K562 (cell line): Measurements from ENCODE around the gene PODXL2. TPM values are rescaled to one million over a fixed set of nuclear protein-coding genes. Genes with fewer than 3 reads are reported as not detected.

Experiments
- ATAC-seq: fragments of 200-7000 bp; cut with Tn5 transposase; 3 replicates; pipeline ENCODE4 v1.9.1; 2020; ENCODE audit warnings: moderate library complexity
- BruUV-seq: library from RNA; stranded (reverse); fragments of 400-500 nt; replicated peaks from 2 replicates; lab custom pipeline; 2021; lab: Mats Ljungman, UMichigan
- CTCF ChIA-PET: fragments of 300-600 bp; formaldehyde crosslinking; extraction: SDS; loops from one replicate; lab custom pipeline; 2021; ENCODE audit warnings: low intra/inter-chr PET ratio; lab: Yijun Ruan, JAX
- POLR2A ChIA-PET: fragments of 300-600, 350-650 bp; sonication (Branson Sonifier 250); formaldehyde crosslinking; extraction: SDS; loops from one replicate; lab custom pipeline; 2021; ENCODE audit warnings: antibody characterized with exemption, inconsistent platforms; lab: Yijun Ruan, JAX
- DNase-seq, 4 experiments: peaks; one replicate each; pipeline versions ENCODE4 v3.0.0 to v3.0.0-alpha.2; 2011 to 2018; ENCODE audit warnings: low spot score in 3 of 4, mixed read lengths in 3 of 4; ENCODE audit errors: extremely low read depth in 1 of 4
- FAIRE-seq: peaks from 2 replicates; lab custom pipeline; 2011; peaks lifted over from hg19 to GRCh38; lab: Jason Lieb, UNC
- H2AFZ ChIP-seq: 2 replicates; pipeline ENCODE4 v1.6.0; 2011; ENCODE audit warnings: low read depth, low read length, control low read depth, inconsistent platforms
- H3K27ac ChIP-seq: fragments of 200-600 bp; 3 replicates; pipeline ENCODE4 v1.8.0; 2011; ENCODE audit warnings: low read depth, mild to moderate bottlenecking, control low read depth, inconsistent platforms, low read length, moderate library complexity, mixed read lengths; ENCODE audit errors: extremely low read depth
- H3K27me3 ChIP-seq, 2 experiments: fragments of 300-600 bp in 1 of 2; 2 replicates in 1 of 2; 3 replicates in 1 of 2; pipeline versions ENCODE4 v1.6.0 to v1.8.0; 2011; ENCODE audit warnings: inconsistent platforms in 2 of 2, low read length in 2 of 2, mild to moderate bottlenecking in 1 of 2, mixed read lengths in 1 of 2, moderate library complexity in 1 of 2; ENCODE audit not compliant: control insufficient read depth in 2 of 2, insufficient read depth in 2 of 2
- H3K36me3 ChIP-seq: fragments of 300-600 bp; 3 replicates; pipeline ENCODE4 v1.8.0; 2011; ENCODE audit warnings: mild to moderate bottlenecking, low read length, inconsistent platforms; ENCODE audit not compliant: control insufficient read depth, insufficient read depth
- H3K4me1 ChIP-seq, 2 experiments: fragments of 200-600 bp in 1 of 2; replicated peaks in 1 of 2; 2 replicates in 1 of 2; 3 replicates in 1 of 2; pipeline versions ENCODE4 v1.5.1 to v1.8.0; 2011; ENCODE audit warnings: inconsistent platforms in 2 of 2, low read length in 2 of 2, mild to moderate bottlenecking in 1 of 2, mixed read lengths in 1 of 2, moderate library complexity in 1 of 2; ENCODE audit not compliant: control insufficient read depth in 2 of 2, insufficient read depth in 2 of 2
- H3K4me2 ChIP-seq: 2 replicates; pipeline ENCODE4 v1.6.1; 2011; ENCODE audit warnings: low read length, control low read depth, inconsistent platforms, mixed read lengths; ENCODE audit not compliant: insufficient read depth
- H3K4me3 ChIP-seq: fragments of 200-600 bp; sonication (generic), shearing (Covaris generic); 2 replicates; pipeline ENCODE4 v1.5.1; 2016; ENCODE audit warnings: control low read depth, inconsistent platforms
- H3K79me2 ChIP-seq: fragments of 200-600 bp; 3 replicates; pipeline ENCODE4 v1.8.0; 2011; ENCODE audit warnings: low read length, inconsistent platforms; ENCODE audit not compliant: control insufficient read depth, insufficient read depth
- H3K9ac ChIP-seq, 2 experiments: 2 replicates each; pipeline versions ENCODE4 v1.6.0 to v1.6.1; 2011; ENCODE audit warnings: low read depth in 2 of 2, low read length in 2 of 2, control low read depth in 1 of 2, inconsistent platforms in 1 of 2, mild to moderate bottlenecking in 1 of 2, mixed read lengths in 1 of 2; ENCODE audit not compliant: insufficient read depth in 1 of 2
- H3K9me1 ChIP-seq: one replicate; pipeline ENCODE4 v1.6.0; 2011; ENCODE audit warnings: inconsistent platforms, mild to moderate bottlenecking, low read length, moderate library complexity; ENCODE audit not compliant: control insufficient read depth, insufficient read depth
- H3K9me3 ChIP-seq: replicated peaks from 2 replicates; pipeline ENCODE4 v1.5.1; 2011; ENCODE audit warnings: low read depth, low read length, inconsistent platforms; ENCODE audit not compliant: control insufficient read depth, insufficient read depth
- H4K20me1 ChIP-seq: replicated peaks from 2 replicates; pipeline ENCODE4 v1.6.1; 2011; ENCODE audit warnings: low read length, inconsistent platforms, mixed read lengths; ENCODE audit not compliant: control insufficient read depth, insufficient read depth
- EGR1 ChIP-seq: fragments of 450-650 bp; conservative IDR thresholded peaks from 2 replicates; pipeline ENCODE4 v1.6.1; 2017; ENCODE audit warnings: mild to moderate bottlenecking
- FIP1L1 ChIP-seq: fragments of 200-400 bp; formaldehyde crosslinking; IDR thresholded peaks from 2 replicates; pipeline ENCODE4 v1.6.1; 2018; ENCODE audit warnings: mild to moderate bottlenecking, low read depth, low read length; ENCODE audit not compliant: poor library complexity, severe bottlenecking
- FOXK2 ChIP-seq, 2 experiments: fragments of 450-650 bp; IDR thresholded peaks in 1 of 2; conservative IDR thresholded peaks in 1 of 2; 2 replicates each; pipeline ENCODE4 v1.6.1; 2016; ENCODE audit warnings: low read depth in 2 of 2, mild to moderate bottlenecking in 1 of 2
- JUND ChIP-seq, 2 experiments: IDR thresholded peaks; 2 replicates in 1 of 2; 3 replicates in 1 of 2; pipeline ENCODE4 v1.6.1; 2011; ENCODE audit warnings: borderline replicate concordance in 2 of 2, low read depth in 2 of 2, low read length in 2 of 2, improper control_type of control experiment in 1 of 2, missing biosample characterization in 1 of 2, missing genetic modification characterization in 1 of 2, missing genetic modification reagents in 1 of 2
- L3MBTL2 ChIP-seq: fragments of 450-650 bp; IDR thresholded peaks from 2 replicates; pipeline ENCODE4 v1.6.1; 2016; ENCODE audit warnings: mild to moderate bottlenecking, moderate library complexity
- MLX ChIP-seq, 2 experiments: fragments of 450-650 bp in 1 of 2; sonication (generic) in 1 of 2; formaldehyde crosslinking; conservative IDR thresholded peaks; 2 replicates each; pipeline versions ENCODE4 v1.4.0 to v1.8.1; 2020 to 2022; ENCODE audit warnings: mild to moderate bottlenecking in 1 of 2, missing genetic modification reagents in 1 of 2
- MYC ChIP-seq, 2 experiments: fragments of 250-450 bp in 1 of 2; sonication (Bioruptor Pico) in 1 of 2; IDR thresholded peaks; 2 replicates each; pipeline versions ENCODE4 v1.5.1 to v1.6.1; 2012 to 2021; ENCODE audit warnings: low read depth in 2 of 2, borderline replicate concordance in 1 of 2, improper control_type of control experiment in 1 of 2, low read length in 1 of 2, mild to moderate bottlenecking in 1 of 2, moderate library complexity in 1 of 2
- PML ChIP-seq: IDR thresholded peaks from 2 replicates; pipeline ENCODE4 v1.6.1; 2012; ENCODE audit warnings: low read length, inconsistent platforms
- POLR2H ChIP-seq: IDR thresholded peaks from 2 replicates; pipeline ENCODE4 v1.6.1; 2016; ENCODE audit warnings: missing genetic modification characterization, low read depth, mild to moderate bottlenecking, control low read depth, missing compliant biosample characterization, moderate library complexity
- SP1 ChIP-seq: sonication (generic); formaldehyde crosslinking; IDR thresholded peaks from 2 replicates; pipeline ENCODE4 v1.8.1; 2022; ENCODE audit warnings: mild to moderate bottlenecking, missing genetic modification reagents
- ZZZ3 ChIP-seq: fragments of 450-650 bp; IDR thresholded peaks from 2 replicates; pipeline ENCODE4 v1.6.1; 2016; ENCODE audit warnings: antibody characterized with exemption, mild to moderate bottlenecking, moderate library complexity
- WGBS: fragments of 100-300 bp; shearing (Covaris generic); methylation state at CpG from one replicate; pipeline ENCODE4 v1.1.6; 2016; ENCODE audit warnings: low coverage, mixed read lengths; ENCODE audit not compliant: insufficient coverage; ENCODE audit errors: missing lambda C conversion rate; 5-methylcytosine and 5-hydroxymethylcytosine counted together
- in situ Hi-C: fragments of 300-500 bp; cut with MboI; formaldehyde crosslinking; loops from 4 replicates; pipeline ENCODE4 v1.15.0; 2018; ENCODE audit warnings: inconsistent platforms, mixed read lengths
- intact Hi-C: fragments of 100-400 bp; cut with micrococcal nuclease; formaldehyde crosslinking; loops from 2 replicates; pipeline ENCODE4 v1.14.2; 2022
- polyA plus RNA-seq, 8 experiments: library from polyadenylated mRNA; depleted of rRNA in 4 of 8; stranded (reverse) in 5 of 8; unstranded in 3 of 8; fragments of >200 nt; fragmentation: Nextera tagmentation in 2 of 8; fragmentation: Illumina TruSeq in 1 of 8; extraction: Ambion mirVana in 2 of 8; extraction: Trizol in 1 of 8; gene quantifications; 2 replicates each; pipeline versions ENCODE4 v1.2.1 to v1.2.3, GENCODE V29; 2011 to 2014; ENCODE audit warnings: inconsistent platforms in 1 of 8, missing spikeins in 1 of 8
- total RNA-seq, 7 experiments: library from RNA; depleted of rRNA in 6 of 7; stranded (reverse); fragments of >200 nt in 6 of 7; fragmentation: Illumina TruSeq in 2 of 7; extraction: Trizol in 2 of 7; gene quantifications; 2 replicates each; pipeline versions ENCODE4 v1.2.1 to v1.2.3, GENCODE V29; 2011 to 2021; ENCODE audit warnings: low replicate concordance in 1 of 7
- TF ChIP-seq, protein P1 (sequence below): sonication (generic); formaldehyde crosslinking; IDR thresholded peaks from 2 replicates; pipeline ENCODE4 v1.8.0; 2023; ENCODE audit warnings: mild to moderate bottlenecking, missing genetic modification reagents

The PODXL2 gene
- total and polyA plus RNA-seq, 9 of the 15 experiments (the other 6 are each of a cell fraction or from before 2014, with no cell fraction given), result 0.03 to 52.5 (median 21.9) TPM

DNA sequence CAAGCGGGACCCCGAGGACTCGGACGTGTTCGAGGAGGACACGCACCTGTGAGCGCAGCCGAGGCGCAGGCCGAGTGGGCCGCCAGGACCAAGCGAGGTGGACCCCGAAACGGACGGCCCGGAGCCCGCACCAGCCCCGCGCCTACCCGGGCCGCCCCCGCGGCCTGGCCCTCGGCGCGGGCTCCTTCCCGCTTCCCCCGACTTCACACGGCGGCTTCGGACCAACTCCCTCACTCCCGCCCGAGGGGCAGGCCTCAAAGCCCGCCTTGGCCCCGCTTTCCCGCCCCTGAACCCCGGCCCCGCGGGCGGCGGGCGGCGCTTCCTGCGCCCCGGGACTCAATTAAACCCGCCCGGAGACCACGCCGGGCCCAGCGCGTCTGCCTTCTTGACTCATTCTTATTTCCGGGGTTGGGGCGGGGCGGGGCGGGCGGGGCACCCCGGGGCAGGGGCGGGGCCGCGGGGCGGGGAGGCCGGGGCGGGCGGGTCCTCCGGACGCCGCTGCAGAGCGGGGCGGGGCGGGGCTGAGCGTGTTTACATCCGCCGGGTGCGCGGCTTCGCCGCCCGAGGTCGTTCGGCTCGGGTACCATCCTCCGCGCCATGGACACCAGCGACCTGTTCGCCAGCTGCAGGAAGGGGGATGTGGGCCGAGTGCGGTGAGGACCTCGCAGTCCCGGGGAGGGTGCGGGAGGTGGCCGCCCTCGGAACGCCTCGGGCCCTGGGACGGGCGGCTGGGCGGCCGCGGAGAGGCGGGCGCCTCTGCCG lies 43.6 kb downstream of the PODXL2 start, which contains the start of gene ABTB1:
TSS of gene ABTB1 (plus strand) at position 524 of the 762 bp plus-strand sequence. CDS start at position 598, 74 bp downstream.
- DNase-seq (peak; percentile 79 to 91 (median 90)), ATAC-seq (peak; percentile 91), FAIRE-seq (no peak)
- intact Hi-C loops (no loop called here), in situ Hi-C loops (no loop called here)
- Histone ChIP-seq H3K9me1 (no peaks in the 10 kb centered on the region), H3K27ac (peak within 1 kb of the TSS; percentile 83), H3K36me3 (peaks cover 2% of the 10 kb centered on the region; the same call in 1 of the 3 replicates), H3K27me3 (no peaks in the 10 kb centered on the region), H3K4me3 (peak within 1 kb of the TSS; percentile 69), H3K9me3 (no peaks in the 10 kb centered on the region), H2AFZ (peak within 1 kb of the TSS; percentile 68; the same call in 1 of the 2 replicates), H3K79me2 (no peaks in the 10 kb centered on the region), H3K9ac (peak within 1 kb of the TSS; percentile 82 to 97), H3K4me1 (peaks cover 0 to 39% of the 10 kb centered on the region in 2 experiments; a peak in 2 of 5 replicates), H4K20me1 (0 out of 2 replicates have a peak, but pooled peaks cover 4% of the 10 kb centered on the region), H3K4me2 (peak within 1 kb of the TSS; percentile 73)
- POLR2A ChIA-PET, result interaction anchor here (0.6 to 1.0 kb wide), 2 partner anchors 11 to 144 kb away, joined by 3 read pairs; no protein-coding TSS in a partner anchor
- CTCF ChIA-PET, result no interaction called here
- WGBS, result 0% methylated on average over 2 of the region's 102 CpGs
- BruUV-seq, result TSS peak; percentile 95
- peak; percentile 38; the same call in 1 of the 2 replicates for TF ChIP-seq L3MBTL2
- TF ChIP-seq MLX (CRISPR knock-in tag; conservative IDR thresholded peaks at IDR 0.05), result no peak
- 0 out of 2 replicates have a peak, but pooled peaks have one; percentile 6 for TF ChIP-seq JUND (IDR thresholded peaks at IDR 0.05; ENCODE audit: borderline replicate concordance, low read depth, low read length)
- no peak for TF ChIP-seq JUND (tag; IDR thresholded peaks at IDR 0.05; ENCODE audit: borderline replicate concordance, low read depth, low read length)
- TF ChIP-seq SP1 (CRISPR knock-in tag), result peak; percentile 27; the same call in 1 of the 2 replicates
- peak; percentile 81 for TF ChIP-seq POLR2H
- no peak for TF ChIP-seq ZZZ3
- peak; percentile 22 for TF ChIP-seq FIP1L1
- TF ChIP-seq, protein P1, sequence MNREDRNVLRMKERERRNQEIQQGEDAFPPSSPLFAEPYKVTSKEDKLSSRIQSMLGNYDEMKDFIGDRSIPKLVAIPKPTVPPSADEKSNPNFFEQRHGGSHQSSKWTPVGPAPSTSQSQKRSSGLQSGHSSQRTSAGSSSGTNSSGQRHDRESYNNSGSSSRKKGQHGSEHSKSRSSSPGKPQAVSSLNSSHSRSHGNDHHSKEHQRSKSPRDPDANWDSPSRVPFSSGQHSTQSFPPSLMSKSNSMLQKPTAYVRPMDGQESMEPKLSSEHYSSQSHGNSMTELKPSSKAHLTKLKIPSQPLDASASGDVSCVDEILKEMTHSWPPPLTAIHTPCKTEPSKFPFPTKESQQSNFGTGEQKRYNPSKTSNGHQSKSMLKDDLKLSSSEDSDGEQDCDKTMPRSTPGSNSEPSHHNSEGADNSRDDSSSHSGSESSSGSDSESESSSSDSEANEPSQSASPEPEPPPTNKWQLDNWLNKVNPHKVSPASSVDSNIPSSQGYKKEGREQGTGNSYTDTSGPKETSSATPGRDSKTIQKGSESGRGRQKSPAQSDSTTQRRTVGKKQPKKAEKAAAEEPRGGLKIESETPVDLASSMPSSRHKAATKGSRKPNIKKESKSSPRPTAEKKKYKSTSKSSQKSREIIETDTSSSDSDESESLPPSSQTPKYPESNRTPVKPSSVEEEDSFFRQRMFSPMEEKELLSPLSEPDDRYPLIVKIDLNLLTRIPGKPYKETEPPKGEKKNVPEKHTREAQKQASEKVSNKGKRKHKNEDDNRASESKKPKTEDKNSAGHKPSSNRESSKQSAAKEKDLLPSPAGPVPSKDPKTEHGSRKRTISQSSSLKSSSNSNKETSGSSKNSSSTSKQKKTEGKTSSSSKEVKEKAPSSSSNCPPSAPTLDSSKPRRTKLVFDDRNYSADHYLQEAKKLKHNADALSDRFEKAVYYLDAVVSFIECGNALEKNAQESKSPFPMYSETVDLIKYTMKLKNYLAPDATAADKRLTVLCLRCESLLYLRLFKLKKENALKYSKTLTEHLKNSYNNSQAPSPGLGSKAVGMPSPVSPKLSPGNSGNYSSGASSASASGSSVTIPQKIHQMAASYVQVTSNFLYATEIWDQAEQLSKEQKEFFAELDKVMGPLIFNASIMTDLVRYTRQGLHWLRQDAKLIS, result 0 out of 2 replicates have a peak, but pooled peaks have one; percentile 71
- TF ChIP-seq FOXK2 (conservative IDR thresholded peaks at IDR 0.05 in 1 of 2, IDR thresholded peaks at IDR 0.05 in 1 of 2; ENCODE audit: low read depth in 2 of 2), result peak; percentile 77 to 81
- TF ChIP-seq PML, result peak; percentile 54; the same call in 1 of the 2 replicates
- peak; percentile 53; the same call in 1 of the 2 replicates for TF ChIP-seq MYC (IDR thresholded peaks at IDR 0.05; ENCODE audit: low read depth, low read length)
- no peak for TF ChIP-seq MYC (CRISPR knock-in tag; IDR thresholded peaks at IDR 0.05; ENCODE audit: borderline replicate concordance, low read depth)
- TF ChIP-seq EGR1, result peak; percentile 19; the same call in 1 of the 2 replicates
